HL-60/S4 (cell line): ENCODE results near the gene DENND1A.

Experiments used
- in situ Hi-C: fragments of 300-500 bp; cut with MboI; formaldehyde crosslinking; loops from 2 replicates; pipeline ENCODE4 v1.14.3; 2022; ENCODE audit warnings: low sequenced_read_pairs

Gene DENND1A

GRCh38 chr9:123517512-123517911 lies 412.4 kb downstream of the DENND1A start:
- in situ Hi-C loops = no loop called here

DNA sequence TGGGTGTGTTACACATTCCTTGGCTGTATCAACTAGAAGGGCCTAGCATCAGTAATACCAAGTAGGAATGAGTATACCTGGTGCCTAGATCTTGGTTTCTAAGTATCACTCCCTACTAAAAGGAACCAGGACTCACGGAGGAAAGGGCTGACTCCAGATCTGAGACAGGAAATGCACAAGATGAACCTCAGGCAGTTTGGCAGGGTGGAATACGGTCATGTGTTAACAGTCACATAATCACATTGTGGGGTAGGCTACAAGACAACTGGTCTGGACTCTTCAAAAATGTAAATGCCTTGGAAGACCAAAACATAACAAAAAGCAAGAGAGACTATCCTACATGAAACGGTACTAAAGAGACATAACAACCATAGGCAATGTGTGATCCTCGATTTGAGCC lies 415.2 kb downstream of the DENND1A start:
- in situ Hi-C loops = no loop called here

DNA sequence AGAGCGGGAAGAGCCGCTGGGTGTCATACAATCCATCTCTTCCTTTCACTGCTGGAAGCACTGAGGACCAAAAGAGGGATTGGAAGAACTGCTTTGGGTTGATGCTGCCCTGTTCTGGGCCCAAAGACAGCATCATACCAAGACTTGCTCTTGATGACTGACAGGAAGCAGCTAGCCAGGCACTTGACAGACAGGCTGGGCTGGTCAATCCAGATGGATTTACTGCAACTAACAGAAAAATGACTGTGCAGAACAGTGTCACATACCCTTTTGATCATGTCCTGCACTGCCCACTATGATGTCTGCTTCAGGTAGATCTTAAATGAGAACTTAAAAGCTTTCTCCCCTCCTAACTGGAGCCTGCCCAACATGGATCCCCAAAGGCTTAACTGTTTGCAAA lies 416.4 kb downstream of the DENND1A start:
- in situ Hi-C loops = no loop called here

DNA sequence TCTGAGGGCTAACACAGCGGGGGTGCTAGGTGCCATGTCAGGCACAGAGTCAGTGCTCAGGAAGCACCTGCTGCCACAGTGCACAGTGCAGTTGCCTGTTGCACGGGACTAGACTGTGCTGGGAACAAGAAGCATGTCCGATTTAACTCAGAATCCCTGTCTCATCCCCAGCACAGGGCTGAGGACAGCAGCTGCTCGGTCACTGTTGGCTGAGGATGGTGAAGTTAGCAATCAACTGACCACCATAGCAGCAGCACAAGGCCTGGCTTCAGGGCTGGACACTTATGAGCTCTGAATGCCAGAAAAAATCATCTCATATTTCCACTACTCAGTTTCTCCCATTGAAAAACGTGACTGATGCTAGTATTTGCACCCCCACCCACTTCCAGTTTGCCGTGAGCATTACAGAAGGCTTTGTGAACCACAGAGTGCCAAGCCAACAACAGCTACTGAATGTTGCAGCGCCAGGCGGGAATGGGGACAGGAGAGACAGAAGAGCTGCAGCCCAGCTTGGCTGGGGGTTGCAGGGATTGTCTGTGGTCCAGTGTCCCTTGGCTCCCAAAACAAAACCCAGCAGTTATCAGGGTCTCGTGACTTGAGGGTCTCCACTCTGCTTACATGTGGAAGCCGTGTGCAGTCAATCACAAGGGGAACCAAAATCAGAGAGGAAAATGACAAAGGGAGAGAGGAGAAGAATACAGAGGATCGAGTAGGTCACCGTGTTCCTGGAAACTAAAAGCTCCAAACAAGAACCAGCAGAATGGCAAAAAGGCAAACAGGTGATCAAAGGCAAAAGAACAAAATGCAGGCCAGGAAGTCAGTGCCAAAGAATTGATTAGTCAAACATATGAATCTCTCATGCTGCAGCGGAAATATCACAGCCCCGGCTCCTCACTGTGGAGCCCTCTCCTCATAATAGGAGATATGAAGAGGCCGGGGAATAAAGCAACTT lies 418.3 kb downstream of the DENND1A start:
- in situ Hi-C loops = no loop called here

DNA sequence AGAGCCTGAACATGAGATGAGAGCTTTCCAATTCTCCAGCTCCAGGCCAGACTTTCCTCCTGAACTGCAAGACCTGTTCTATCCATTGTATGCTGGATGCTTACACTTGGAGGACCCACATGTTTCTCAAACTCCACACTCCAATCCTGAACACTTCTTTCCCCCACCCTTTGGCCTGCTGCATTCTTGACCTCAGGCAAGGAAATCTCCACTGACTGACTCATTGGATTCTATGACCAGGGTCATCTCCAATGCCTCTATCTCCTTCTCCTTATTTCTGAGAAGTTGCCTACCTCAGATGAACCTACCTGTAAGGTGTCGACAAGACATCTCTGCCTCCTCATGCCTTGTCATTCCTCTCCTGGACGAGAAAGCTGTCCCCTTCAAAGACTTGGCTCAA lies 420.3 kb downstream of the DENND1A start:
- in situ Hi-C loops = no loop called here

DNA sequence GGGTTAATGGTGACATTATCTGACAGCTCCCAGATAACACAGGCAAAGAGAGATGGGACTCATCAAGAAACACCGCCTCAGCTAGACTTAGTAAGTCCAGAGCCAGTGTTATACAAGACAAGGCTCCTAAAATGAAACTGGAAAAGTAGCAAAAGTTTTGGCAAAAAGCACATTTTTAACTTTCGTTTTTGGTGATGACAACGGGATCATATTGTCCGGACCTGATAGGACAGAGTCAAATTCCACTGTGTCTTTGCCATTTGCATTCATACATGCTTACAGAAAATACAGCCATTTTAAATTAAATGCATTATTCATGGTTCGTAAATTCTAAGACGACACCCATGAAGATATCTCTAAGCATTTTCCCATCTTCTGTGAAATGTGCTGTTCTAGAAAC lies 421.9 kb downstream of the DENND1A start:
- in situ Hi-C loops = no loop called here

DNA sequence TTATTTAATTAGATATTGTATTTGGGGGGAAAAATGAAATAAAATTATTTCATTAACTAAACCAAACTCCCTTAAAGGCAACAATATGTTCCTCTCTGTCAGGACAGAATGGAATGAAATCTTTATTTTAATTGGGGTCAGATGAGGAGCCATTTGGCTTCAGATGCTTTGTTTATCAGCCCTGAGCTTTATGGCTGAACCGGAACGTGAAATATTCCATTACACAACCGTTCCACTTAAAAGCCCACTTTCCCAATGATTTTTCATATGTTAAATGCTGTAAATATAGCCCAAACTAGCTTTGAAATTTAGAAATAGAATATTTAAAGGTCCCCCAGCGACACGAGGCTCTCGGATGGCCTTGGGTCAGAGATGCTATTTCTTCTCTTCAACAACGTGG lies 424.4 kb downstream of the DENND1A start:
- in situ Hi-C loops = no loop called here

DNA sequence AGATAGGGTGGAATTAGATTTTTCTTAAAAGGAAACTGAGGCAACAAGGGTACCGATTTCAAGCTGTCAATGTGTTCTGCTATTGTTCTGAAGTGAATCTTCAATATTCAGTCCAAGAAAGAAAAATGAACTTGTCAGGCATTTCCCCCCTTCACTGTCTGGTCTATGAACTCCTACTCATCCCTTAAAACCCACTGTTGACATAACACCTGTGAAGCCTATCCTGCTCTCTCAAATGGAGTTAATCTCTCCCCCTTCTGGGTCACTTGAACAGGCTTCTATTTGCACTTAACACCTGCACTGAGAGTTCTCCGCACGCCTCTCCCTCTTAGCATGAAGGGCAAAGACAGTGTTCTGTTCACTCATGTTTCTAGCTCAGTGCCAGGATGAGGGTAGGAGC lies 429.6 kb downstream of the DENND1A start:
- in situ Hi-C loops = no loop called here

GRCh38 chr9:123497830-123498229 lies 432.1 kb downstream of the DENND1A start:
- in situ Hi-C loops = no loop called here

- in situ Hi-C loops = no loop called here
Observed at GRCh38 chr9:123495731-123496130, 434.2 kb downstream of the DENND1A start.

- in situ Hi-C loops = no loop called here
Observed at GRCh38 chr9:123493627-123494026, 436.3 kb downstream of the DENND1A start.

DNA sequence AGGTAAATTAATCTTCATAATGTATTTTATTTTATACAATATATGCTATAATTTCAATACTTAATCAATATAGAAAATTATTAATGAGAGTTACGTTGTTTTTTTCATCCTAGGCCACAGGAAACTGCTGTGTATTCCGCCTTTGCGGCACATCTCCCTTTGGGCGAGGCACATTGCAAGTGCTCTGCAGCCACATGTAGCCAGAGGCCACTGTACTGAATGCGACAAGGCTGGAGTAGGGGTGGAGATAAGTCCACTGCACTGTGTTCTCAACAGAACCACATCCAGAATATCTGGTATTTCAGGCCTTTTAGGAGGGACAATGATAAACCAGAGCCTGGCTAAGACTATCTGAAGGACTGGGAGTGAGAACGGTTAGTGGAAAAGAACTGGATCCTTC lies 439.2 kb downstream of the DENND1A start:
- in situ Hi-C loops = no loop called here

DNA sequence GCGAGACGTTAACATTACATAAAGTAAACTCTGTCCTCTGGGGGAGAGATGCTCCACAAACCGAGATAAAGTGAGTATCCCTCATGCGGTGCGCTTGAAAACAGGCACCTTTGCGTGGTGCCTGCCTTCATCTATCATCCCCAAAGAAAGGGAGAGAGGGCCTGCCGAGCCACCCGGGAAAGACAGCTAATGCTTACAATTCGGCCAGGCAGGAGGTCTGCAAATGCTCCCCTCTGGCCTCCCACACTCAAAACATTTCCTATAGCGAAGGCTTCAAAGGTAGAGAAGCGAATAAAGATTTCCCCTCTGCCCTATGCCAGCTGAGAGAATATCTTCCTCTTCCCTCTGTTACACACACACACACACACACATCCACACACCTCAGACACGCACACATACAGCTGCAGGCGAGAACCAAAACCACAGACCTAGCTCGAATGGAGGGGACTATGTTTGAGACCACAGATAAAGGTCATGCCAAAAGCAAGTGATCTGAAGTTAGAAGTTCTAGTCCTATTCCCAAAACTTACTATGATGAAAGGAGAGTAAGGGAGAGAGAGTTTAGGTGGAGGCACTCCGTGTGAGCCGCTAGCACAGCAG lies 441.1 kb downstream of the DENND1A start:
- in situ Hi-C loops = no loop called here

- in situ Hi-C loops = no loop called here
Observed at GRCh38 chr9:123487944-123488548, 441.9 kb downstream of the DENND1A start.

GRCh38 chr9:123486431-123486830 lies 443.5 kb downstream of the DENND1A start:
- in situ Hi-C loops = no loop called here

- in situ Hi-C loops = no loop called here
Observed at GRCh38 chr9:123485216-123485615, 444.7 kb downstream of the DENND1A start.

DNA sequence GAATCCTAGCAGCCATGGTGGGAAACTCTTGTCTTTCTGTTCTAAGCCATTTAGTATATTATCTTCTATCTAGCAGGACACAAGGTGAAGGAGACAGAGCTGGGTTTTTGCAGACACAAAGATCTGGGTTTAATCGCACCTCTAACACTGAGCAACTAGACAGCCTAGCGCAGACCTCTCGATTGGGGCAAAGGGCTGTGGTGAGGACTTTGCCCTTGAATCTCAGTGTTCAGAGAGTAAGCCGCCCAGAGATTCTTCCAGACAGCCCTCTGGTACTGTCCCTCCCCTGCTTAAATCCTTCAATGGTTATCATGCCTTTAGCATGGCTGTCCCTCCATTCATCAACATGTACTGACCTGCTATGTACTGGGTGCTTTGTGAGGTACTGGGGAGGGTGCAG lies 445.8 kb downstream of the DENND1A start:
- in situ Hi-C loops = no loop called here

- in situ Hi-C loops = no loop called here
Observed at GRCh38 chr9:123483191-123483803, 446.6 kb downstream of the DENND1A start.

GRCh38 chr9:123482295-123482968 lies 447.5 kb downstream of the DENND1A start:
- in situ Hi-C loops = no loop called here

DNA sequence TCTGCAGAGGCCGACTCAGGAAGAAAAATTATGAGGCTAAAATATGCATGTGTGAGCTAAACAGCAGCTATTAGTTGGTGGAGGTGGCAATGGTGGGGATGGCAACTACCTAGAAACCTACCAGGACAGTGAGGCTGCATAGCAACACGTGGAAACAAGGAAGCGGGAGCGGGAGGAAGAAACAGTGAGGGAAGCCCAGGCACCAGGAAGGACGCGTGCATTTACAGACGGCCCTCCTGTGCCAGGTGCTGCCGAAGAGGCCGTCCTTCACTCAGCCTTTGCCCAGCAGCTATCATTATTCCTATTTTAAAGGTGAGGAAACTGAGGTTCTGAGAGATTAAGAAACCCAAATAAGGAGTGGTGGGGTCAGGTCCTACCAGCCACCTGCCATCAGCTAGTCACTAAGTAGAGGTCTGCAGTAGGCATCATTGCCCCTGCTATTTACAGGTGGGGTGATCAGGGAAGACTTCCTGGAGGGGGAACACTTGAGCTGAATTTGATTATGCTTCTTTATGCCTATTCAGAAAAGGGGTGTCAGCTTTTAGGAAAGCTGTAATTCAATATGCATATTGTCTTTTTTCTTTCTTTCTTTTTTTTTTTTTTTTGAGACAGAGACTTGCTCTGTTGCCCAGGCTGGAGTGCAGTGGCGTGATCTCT lies 448.6 kb downstream of the DENND1A start:
- in situ Hi-C loops = no loop called here
